NOMO-1 (cell line): ENCODE measurements around the gene APBB2.
A peak's percentile ranks its signal among the peaks of the same experiment; 100 is the strongest.
"Not testable (repeated sequence)": the region's sequence is repeated elsewhere in the genome, so short reads cannot be mapped to it uniquely, and the experiment has no call there.

Experiments used
- DNase-seq, 2 experiments: peaks; one replicate each; lab custom pipeline; 2025; ENCODE audit not compliant: unreplicated experiment in 2 of 2; lab: John Stamatoyannopoulos, UW

APBB2 gene

DNA sequence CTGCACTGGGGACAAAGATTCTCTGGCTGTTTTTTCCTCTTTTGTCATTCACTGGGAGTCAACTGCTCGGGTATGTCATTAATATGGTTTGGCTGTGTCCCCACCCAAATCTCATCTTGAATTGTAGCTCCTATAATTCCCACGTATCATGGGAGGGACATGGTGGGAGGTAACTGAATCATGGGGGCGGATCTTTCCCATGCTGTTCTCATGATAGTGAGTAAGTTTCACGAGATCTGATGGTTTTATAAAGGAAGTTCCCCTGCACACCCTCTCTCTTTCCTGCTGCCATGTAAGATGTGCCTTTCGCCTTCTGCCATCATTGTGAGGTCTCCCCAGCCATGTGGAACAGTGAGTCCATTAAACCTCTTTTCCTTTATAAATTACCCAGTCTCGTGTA, 294.4 kb downstream of the APBB2 start:
- not testable (repeated sequence) for DNase-seq

DNA sequence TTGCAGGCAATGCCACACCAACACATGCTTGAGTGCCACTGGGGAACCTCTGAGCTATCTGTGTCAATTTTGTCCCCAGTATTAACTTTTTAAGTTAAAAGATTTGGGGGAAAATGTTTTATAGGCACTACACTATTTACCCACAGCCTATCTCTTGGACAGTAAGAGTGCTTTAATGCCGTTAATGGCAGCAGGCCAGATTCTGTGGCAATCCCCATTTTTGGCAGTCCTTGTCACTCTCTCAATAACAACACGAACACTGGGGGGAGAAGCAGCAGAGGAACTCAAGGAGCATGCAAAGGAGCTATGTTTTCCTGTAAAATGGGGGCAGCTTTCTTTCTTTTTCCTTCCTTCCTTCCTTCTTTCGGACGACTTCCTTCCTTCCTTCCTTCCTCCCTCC, 296.0 kb downstream of the APBB2 start:
- no peak for DNase-seq

DNA sequence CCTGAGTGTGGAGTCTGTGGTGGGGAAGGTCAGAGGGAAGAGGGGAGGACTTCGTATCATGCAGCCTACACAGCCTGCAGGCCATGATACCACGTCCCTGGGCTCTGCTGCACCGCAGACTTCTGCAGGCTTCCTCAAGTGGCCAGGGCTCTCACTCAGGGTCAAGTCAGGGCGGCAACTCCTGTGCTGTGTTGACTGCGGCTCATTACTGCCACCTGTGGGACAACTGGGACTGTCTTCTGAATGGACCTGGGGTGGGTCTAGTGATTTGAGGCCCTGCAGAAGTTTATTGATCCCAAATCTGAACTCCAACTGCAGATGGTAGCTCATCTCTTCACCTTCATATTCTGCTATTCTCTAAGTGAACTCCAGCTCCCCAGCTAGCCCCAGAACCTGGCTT, 297.5 kb downstream of the APBB2 start:
- peak; percentile 56 to 71 for DNase-seq

GRCh38 chr4:40916218-40916555, 298.2 kb downstream of the APBB2 start:
- no peak for DNase-seq

- DNase-seq: no peak
Observed at GRCh38 chr4:40915318-40916217, 298.8 kb downstream of the APBB2 start.

DNA sequence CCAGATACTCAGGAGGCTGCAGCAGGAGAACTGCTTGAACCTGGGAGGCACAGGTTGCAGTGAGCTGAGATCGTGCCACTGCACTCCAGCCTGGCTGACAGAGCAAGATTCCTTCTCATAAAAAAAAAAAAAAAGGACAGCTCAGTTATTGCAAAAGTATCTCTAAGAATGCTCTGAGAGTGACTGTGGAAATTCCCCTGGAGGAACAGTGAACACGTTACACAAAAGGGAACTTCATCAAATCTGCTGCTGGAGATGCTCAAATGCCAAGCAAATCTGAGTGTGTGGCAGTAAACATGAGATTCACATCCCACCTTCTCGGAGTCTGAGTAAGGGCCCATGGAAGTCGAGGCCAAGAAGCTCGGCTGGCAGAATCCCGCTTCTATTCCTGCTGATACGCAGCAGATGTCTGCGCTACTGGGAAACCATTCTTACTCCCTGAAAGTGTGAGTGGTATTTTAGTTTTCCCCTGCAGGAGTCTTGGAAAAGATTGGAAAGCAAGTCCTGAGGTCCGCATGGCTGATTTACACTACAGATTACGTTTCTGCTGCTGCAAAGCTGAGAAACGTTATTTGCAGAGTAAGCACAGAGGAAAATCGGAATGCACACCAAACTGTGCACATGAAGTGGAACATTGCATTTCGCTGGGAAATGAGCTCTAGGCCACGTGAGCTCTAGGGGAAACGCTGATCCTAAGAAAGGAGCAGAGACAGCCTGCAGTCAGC, 301.7 kb downstream of the APBB2 start:
- peak; percentile 2 to 42 for DNase-seq

DNA sequence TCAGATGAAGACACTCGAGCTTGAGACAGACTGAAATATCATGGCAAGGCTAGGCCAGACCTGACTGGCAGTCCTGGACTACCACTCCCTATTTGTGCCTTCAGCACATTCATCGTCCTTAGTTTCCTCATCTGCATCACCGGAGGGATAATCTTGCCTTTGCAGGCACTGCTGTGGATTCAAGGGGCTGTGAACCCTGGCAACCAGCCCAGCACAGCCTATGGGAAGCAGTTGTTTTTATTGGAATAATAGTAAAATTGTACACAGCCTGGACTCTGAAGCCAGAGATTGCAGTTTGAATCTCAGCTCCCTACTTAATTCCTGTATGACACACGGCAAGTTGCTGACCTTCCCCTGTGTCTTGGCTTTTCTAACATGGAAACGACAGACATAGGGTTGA, 303.6 kb downstream of the APBB2 start:
- no peak for DNase-seq

DNA sequence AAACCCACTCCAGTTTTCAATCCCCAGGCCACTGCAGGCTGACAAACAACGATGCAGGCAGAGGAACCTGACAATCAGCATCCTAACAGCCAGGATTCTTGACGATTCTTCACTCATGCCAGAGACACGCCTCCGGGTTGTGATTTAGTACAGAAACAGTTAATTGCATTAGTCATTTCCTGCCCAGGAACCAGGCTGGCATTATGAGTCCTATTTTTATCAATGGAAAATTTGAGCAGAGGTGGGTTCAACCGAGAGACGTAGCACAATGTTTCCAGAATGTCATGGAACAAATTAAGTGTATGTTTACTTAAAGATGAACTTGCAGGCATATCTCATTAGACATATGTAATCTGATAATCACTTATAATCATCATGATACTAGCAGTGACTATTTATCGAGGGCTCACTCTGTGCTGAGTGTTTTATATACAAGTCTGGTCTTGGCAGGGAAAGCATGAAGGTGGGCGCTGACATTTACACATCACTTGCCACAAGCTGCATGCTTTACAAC, 304.9 kb downstream of the APBB2 start:
- peak; percentile 20 to 82 for DNase-seq

- DNase-seq: peak; percentile 52 to 73
Observed at GRCh38 chr4:40908702-40909362, 305.5 kb downstream of the APBB2 start.

DNA sequence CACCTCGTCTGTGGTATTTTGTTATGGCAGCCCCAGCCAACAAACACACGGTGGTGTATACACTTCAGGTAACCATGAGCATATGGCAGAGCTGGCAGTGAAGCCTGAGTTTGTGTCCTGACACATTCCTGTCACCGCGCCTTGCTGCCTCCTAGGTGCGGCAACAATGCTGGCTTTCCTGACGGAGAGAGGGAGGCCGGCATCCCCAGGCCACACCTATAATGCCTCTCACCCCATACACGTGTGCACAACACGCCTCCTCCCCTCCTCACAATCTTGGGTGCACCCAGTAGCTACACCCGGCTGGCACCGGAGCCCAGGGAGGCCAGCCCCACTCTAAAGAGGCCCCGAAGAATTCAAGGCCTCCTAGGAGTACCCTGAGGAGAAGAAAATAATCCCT, 306.0 kb downstream of the APBB2 start:
- DNase-seq: no peak

GRCh38 chr4:40905414-40905813, 308.9 kb downstream of the APBB2 start:
- DNase-seq: no peak

- not testable (repeated sequence) for DNase-seq
Observed at GRCh38 chr4:40900531-40900930, 313.8 kb downstream of the APBB2 start.

DNA sequence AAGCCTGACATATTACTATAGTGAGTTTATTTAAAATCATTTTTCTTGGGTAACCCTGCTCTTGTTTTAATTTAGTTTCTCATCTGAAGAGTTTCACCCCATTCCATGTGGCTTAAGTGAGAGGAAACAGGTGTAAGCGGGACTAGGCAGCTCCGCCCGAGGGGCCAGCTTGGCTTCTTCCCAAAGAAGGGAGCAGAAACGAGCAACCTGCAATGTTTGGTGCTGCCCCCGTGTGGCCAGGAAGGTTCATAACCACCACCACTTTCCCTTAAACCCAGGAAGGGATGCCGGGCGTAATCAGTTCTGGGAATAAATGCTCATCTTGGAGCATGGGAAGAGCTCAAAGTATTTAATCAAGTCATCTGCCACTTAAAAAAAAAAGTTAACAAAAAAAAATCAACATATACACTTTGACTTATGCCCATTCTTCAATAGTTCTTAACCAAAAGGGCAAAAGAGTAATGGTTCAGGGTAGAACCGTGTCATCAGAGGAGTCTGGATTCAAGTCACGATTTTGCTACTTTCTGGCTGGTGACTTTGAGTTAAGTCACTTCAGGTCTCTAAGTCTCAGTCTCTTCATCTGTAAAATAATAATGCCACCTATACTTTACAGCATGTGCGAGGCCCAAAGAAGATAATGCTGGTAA, 316.7 kb downstream of the APBB2 start:
- peak; percentile 28 to 61 for DNase-seq

- DNase-seq: no peak
Observed at GRCh38 chr4:40890764-40891163, 323.6 kb downstream of the APBB2 start.

DNA sequence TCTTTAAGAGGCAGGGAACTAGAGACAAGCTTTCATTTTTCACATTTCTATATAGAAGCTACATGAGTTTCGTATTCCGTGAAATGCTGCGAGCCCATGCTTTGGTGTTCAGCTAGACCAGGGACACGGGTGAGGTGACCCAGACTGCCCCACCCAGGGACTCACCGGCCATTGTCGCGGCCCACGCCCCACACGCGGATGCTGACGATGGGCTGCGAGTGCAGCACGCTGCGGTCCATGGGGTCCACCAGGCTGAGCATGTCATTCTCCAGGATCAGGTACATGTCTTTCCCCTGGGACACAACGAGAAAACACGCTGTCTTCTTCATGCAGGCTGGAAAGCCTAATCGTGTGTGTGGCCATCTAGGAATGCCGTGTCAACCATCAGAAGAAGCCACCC, 324.1 kb downstream of the APBB2 start:
- DNase-seq: no peak

GRCh38 chr4:40888933-40889332, 325.4 kb downstream of the APBB2 start:
- DNase-seq: no peak

- peak; percentile 4 to 80 for DNase-seq
Observed at GRCh38 chr4:40887764-40888131, 326.6 kb downstream of the APBB2 start.

DNA sequence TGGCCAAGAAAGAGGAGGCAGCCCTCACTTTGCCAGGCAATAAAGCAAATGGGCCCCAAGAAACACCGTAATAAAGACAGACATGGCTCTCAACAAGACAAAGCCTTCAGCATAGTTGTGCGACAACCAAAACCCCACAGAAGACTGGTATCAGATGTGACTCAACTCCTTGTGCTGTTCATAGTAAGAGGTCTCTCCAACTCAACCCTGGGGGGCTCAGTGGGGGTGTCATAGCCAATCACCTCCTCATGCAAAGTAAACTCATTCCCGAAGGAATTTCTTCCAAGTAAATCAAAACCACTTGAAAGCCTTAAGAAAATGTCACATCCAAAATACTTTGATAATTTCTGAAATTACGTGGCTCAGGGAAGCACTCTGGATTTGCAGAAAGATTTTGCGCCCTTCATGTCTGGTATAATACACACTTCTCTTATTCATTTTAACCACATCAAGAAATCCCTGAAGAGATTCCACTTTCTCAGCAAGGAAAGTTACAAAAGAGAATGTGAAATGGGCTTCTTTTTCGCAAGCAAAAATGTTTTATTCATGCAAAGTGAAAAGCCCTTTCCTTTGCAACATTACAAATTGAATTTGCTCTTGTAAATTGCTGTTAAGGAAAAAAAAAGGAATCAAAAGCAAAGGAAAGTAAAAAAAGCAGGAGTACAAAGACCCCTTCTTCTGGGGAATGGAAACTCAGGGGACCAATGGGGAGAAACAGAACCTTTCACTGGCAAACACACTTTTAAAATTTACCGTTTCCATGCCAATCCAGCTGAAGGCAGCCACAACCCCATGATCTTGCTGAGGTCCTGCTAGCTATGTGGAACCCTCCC, 327.2 kb downstream of the APBB2 start:
- no peak for DNase-seq

- no peak for DNase-seq
Observed at GRCh38 chr4:40881851-40882250, 332.5 kb downstream of the APBB2 start.

- no peak for DNase-seq
Observed at GRCh38 chr4:40881096-40881495, 333.2 kb downstream of the APBB2 start.
